Body of pancreas (tissue), 4 donors: Measurements from ENCODE around the gene HOMER2. TPM values are rescaled to one million over a fixed set of nuclear protein-coding genes. Genes with fewer than 3 reads are reported as not detected.

Experiments
- ATAC-seq: fragments of 150-250 bp; one replicate; pipeline ENCODE4 v1.9.1; 2016
- DNase-seq, 4 donors: peaks; one replicate each; pipeline ENCODE4 v3.0.0-alpha.2; 2019
- H3K27ac ChIP-seq, 4 donors: fragments of 200-600 bp; sonication (generic); 1 replicate in 3 of 4; 2 replicates in 1 of 4; pipeline versions ENCODE4 v1.5.1 to v1.6.1; 2016 to 2019; ENCODE audit warnings: mild to moderate bottlenecking in 1 of 4, mixed read lengths in 1 of 4, moderate library complexity in 1 of 4
- H3K27me3 ChIP-seq, 2 donors: fragments of 200-600 bp; sonication (generic); one replicate each; pipeline ENCODE4 v1.6.0; 2016; ENCODE audit warnings: mild to moderate bottlenecking in 1 of 2
- H3K36me3 ChIP-seq, 2 donors: fragments of 200-600 bp; sonication (generic); replicated peaks in 1 of 2; 2 replicates each; pipeline ENCODE4 v1.5.1; 2016; ENCODE audit warnings: low read depth in 2 of 2; ENCODE audit not compliant: insufficient read depth in 1 of 2
- H3K4me1 ChIP-seq: fragments of 200-600 bp; sonication (generic); one replicate; pipeline ENCODE4 v1.6.0; 2016
- H3K4me3 ChIP-seq, 2 donors: fragments of 200-600 bp; sonication (generic); 1 replicate in 1 of 2; 2 replicates in 1 of 2; pipeline ENCODE4 v1.5.1; 2016 to 2019
- H3K9me3 ChIP-seq, 3 donors: fragments of 200-600 bp; sonication (generic); 1 replicate in 2 of 3; 2 replicates in 1 of 3; pipeline ENCODE4 v1.5.1; 2016
- POLR2A ChIP-seq, 3 donors: fragments of 450-650 bp; IDR thresholded peaks; one replicate each; pipeline ENCODE4 v1.6.1; 2016; ENCODE audit warnings: antibody characterized with exemption in 3 of 3, mild to moderate bottlenecking in 2 of 3
- WGBS, 2 donors: methylation state at CpG; one replicate each; pipeline ENCODE4 v1.1.5; 2017; 5-methylcytosine and 5-hydroxymethylcytosine counted together
- intact Hi-C: fragments of 100-400 bp; cut with DNase I; formaldehyde crosslinking; loops from one replicate; pipeline ENCODE4 v1.15.1; 2023
- total RNA-seq, 2 donors: library from RNA; depleted of rRNA; stranded (reverse); fragments of >200 nt; gene quantifications; one replicate each; pipeline ENCODE4 v1.1.0, GENCODE V29; 2016
- TF ChIP-seq, protein P1 (sequence below), 7 experiments: fragments of 450-650 bp in 4 of 7; fragments of 200-600 bp in 3 of 7; sonication (generic) in 3 of 7; IDR thresholded peaks; one replicate each; pipeline ENCODE4 v1.5.1; 2016 to 2019; ENCODE audit warnings: antibody characterized with exemption in 7 of 7

The HOMER2 gene
- total RNA-seq, 2 donors from 2014 or later = 331 to 469 TPM

DNA sequence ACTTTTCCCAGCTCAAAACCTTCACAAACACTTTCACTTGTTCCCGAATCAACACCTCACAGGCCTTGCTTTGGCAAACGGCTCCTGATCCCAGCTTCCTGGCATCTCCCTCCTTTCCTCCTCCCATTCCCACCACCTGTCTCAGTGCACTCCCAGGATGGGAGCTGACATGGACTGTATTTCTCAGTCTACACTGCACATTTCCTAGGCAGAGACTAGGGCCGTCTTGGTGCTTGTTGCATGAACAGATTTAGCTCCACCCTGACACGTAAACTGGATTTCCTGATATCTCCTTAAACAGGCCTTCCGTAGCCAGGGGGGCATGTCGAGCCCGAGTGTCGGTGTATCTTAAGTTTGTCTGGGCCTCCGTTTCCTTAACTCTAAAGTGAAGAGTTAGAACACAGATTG, 143.9 kb downstream of the HOMER2 start:
- TF ChIP-seq POLR2A (IDR thresholded peaks at IDR 0.05) = no peak
- TF ChIP-seq, protein P1, sequence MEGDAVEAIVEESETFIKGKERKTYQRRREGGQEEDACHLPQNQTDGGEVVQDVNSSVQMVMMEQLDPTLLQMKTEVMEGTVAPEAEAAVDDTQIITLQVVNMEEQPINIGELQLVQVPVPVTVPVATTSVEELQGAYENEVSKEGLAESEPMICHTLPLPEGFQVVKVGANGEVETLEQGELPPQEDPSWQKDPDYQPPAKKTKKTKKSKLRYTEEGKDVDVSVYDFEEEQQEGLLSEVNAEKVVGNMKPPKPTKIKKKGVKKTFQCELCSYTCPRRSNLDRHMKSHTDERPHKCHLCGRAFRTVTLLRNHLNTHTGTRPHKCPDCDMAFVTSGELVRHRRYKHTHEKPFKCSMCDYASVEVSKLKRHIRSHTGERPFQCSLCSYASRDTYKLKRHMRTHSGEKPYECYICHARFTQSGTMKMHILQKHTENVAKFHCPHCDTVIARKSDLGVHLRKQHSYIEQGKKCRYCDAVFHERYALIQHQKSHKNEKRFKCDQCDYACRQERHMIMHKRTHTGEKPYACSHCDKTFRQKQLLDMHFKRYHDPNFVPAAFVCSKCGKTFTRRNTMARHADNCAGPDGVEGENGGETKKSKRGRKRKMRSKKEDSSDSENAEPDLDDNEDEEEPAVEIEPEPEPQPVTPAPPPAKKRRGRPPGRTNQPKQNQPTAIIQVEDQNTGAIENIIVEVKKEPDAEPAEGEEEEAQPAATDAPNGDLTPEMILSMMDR (IDR thresholded peaks at IDR 0.05) = no peak
- peaks cover 22% of the 10 kb centered on the region for H3K4me1 ChIP-seq
- H3K27ac ChIP-seq = peak overlapping the region; percentile 21 to 100 (median 100)
- no peak overlapping the region for H3K4me3 ChIP-seq
- no peaks in the 10 kb centered on the region for H3K27me3 ChIP-seq
- WGBS, 2 donors = 59 to 80% methylated on average over 9 of the region's 9 CpGs
- no peaks in the 10 kb centered on the region for H3K36me3 ChIP-seq
- intact Hi-C loops = no loop called here
- DNase-seq (no peak), ATAC-seq (no peak)
- no peaks in the 10 kb centered on the region for H3K9me3 ChIP-seq

DNA sequence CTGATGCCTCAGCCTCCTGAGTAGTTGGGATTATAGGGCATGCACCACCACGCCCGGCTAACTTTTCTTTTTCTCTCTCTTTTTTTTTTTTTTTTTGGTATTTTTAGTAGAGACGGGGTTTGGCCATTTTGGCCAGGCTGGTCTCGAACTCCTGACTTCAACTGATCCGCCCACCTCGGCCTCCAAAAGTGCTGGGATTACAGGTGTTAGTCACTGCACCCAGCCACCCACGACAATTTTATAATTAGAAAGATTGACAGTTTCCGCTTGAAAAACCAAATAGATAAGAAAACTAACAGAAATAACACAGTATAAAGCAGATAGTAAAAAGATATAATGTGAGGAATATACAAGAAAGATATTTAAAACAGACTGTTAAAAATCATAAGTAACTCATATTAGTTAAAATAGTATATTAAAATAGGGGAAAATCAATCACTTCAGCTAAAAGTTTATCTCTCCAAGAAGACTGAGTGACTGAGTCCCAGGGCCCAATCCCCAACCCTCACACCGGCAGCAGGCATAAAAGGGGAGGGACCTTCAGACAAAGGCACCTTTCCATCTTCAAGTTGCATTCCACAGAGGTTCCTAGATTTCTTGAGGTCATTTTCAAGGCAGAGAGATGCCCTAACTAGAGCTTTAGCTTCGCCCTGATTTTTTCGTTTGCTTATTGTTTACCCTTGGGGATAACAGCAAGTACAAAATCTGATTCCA, 144.4 kb downstream of the HOMER2 start:
- Histone ChIP-seq H3K36me3 (no peaks in the 10 kb centered on the region), H3K27me3 (no peaks in the 10 kb centered on the region), H3K4me1 (peaks cover 22% of the 10 kb centered on the region), H3K27ac (peak overlapping the region in 3 of 4 donors; percentile 99 to 100 (median 100)), H3K4me3 (no peak overlapping the region), H3K9me3 (no peaks in the 10 kb centered on the region)
- no peak for DNase-seq
- 72 to 79% methylated on average over 11 of the region's 11 CpGs for WGBS, 2 donors
- no peak for ATAC-seq
- TF ChIP-seq POLR2A (IDR thresholded peaks at IDR 0.05) = no peak
- TF ChIP-seq, protein P1 (IDR thresholded peaks at IDR 0.05) = no peak
- intact Hi-C loops = no loop called here

DNA sequence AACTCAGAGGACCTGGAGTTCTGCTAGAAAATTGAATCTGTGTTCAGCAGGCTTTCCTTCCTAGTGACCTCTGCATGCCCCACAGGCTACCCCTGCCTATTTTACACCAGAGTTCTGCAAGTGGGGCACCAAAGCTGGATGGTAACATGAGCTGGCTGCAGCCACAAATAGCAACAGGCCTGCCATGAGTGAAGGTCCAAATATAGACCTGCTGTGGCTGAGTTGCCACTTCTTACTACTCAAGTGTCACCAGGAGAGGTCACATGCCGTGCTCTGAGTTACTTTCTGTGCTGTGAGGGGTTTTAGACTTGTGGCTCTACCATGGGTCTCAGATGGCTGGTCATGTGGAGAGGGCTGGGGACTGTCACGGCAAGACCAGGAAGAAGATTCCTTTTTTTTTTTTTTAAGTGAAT, 146.5 kb downstream of the HOMER2 start, which contains the start of gene FSD2:
TSS of gene FSD2 (minus strand) at position 76 of the 413 bp plus-strand sequence. CDS start 18,679 bp downstream, outside the sequence.
- DNase-seq (no peak), ATAC-seq (no peak)
- no peak within 1 kb of the TSS for H3K4me3 ChIP-seq
- no peaks in the 10 kb centered on the region for H3K36me3 ChIP-seq
- 75 to 81% methylated on average over 2 of the region's 2 CpGs for WGBS, 2 donors
- peak within 1 kb of the TSS in 2 of 4 donors; percentile 33 to 41 for H3K27ac ChIP-seq
- TF ChIP-seq, protein P1 (IDR thresholded peaks at IDR 0.05) = no peak
- TF ChIP-seq POLR2A (IDR thresholded peaks at IDR 0.05) = no peak
- intact Hi-C loops = no loop called here
- H3K9me3 ChIP-seq = no peaks in the 10 kb centered on the region
- peaks cover 5% of the 10 kb centered on the region for H3K4me1 ChIP-seq
- no peaks in the 10 kb centered on the region for H3K27me3 ChIP-seq

DNA sequence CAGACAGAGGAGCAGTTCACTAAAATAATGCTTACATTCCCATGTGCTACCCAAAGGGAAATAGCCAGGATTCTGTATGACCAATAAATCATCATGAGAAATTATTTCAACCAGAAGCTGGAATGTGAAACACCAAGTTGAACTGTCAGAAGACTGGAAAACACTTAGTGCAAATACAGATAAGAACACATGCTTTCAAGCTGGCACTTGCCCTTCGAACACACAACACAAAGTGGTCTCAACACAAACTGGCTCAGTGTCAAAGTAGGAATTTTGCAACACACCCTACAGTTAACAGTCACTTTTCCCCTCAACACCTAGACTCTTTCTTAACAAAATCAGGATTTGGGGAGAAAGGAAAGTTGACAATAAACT, 148.0 kb downstream of the HOMER2 start:
- H3K27ac ChIP-seq = peak overlapping the region in 3 of 4 donors; percentile 18 to 41 (median 33)
- no peaks in the 10 kb centered on the region for H3K9me3 ChIP-seq
- ATAC-seq = no peak
- H3K4me1 ChIP-seq = peaks cover 4% of the 10 kb centered on the region
- H3K27me3 ChIP-seq = no peaks in the 10 kb centered on the region
- WGBS, 2 donors = 8 to 15% methylated on average over 1 of the region's 1 CpG
- TF ChIP-seq POLR2A (IDR thresholded peaks at IDR 0.05) = no peak
- no peaks in the 10 kb centered on the region for H3K36me3 ChIP-seq
- intact Hi-C loops = no loop called here
- H3K4me3 ChIP-seq = no peak overlapping the region
- DNase-seq = no peak

DNA sequence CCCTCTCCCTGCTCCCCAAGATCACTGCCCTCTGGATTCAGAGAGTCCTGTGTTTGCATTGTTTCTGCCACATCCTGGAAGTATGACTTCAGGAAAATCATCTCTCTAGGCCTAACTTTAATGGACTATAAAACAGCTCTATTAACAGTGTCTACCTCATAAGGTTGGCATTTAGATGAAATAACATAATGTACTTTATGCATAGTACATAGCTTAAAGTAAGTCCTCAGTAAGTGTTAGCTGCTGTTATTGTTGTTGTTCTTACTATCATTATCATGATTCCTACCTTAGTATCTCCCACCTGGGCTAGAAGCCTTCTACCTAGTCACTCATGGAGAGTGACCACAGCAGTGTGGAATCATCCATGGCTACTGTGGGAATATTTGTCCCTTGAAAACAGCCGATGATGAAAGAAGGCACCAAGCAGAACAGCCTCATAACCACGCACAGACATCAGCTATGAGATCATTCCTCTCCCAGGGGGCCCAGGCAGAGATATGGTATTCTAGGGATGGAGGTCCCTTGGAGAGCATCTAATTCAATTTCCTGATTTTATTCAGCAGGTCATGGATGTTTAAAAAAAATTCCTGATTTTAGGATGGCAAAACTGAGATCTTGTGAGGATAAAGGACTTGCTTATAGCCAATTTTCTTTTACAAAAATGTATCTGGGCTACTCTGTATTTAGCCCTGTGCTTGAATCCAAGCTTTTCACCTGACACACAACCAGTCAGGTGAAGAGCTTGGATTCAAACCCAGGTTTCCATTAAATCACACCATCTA, 148.5 kb downstream of the HOMER2 start:
- no peak for ATAC-seq
- TF ChIP-seq, protein P1 (IDR thresholded peaks at IDR 0.05) = no peak
- intact Hi-C loops = no loop called here

More for the DNA sequence above, 148.5 kb downstream of the HOMER2 start:
- H3K27ac ChIP-seq = peak overlapping the region in 3 of 4 donors; percentile 18 to 41 (median 33)
- H3K4me1 ChIP-seq = peaks cover 3% of the 10 kb centered on the region
- H3K36me3 ChIP-seq = no peaks in the 10 kb centered on the region
- no peak overlapping the region for H3K4me3 ChIP-seq
- WGBS, 2 donors = 84 to 85% methylated on average over 2 of the region's 2 CpGs
- no peaks in the 10 kb centered on the region for H3K27me3 ChIP-seq
- DNase-seq = no peak
- no peaks in the 10 kb centered on the region for H3K9me3 ChIP-seq
